Mammary epithelial cell (primary cell): ENCODE measurements around the gene KRTAP2-2.

Source experiments
- CTCF ChIP-seq, 2 donors: IDR thresholded peaks in 1 of 2; conservative IDR thresholded peaks in 1 of 2; 2 replicates each; pipeline ENCODE4 v1.5.1; 2011 to 2012; ENCODE audit warnings: inconsistent platforms in 2 of 2, low read length in 2 of 2, mild to moderate bottlenecking in 2 of 2, control low read depth in 1 of 2, low read depth in 1 of 2; ENCODE audit not compliant: insufficient read depth in 1 of 2; ENCODE audit errors: extremely low read depth in 1 of 2
- EZH2 ChIP-seq: IDR thresholded peaks from 2 replicates; pipeline ENCODE4 v1.6.1; 2012; ENCODE audit warnings: low read length, inconsistent platforms, borderline replicate concordance

- TF ChIP-seq CTCF (conservative IDR thresholded peaks at IDR 0.05 in 1 of 2, IDR thresholded peaks at IDR 0.05 in 1 of 2; ENCODE audit: extremely low read depth in 1 of 2, insufficient read depth in 1 of 2, low read depth in 1 of 2, low read length in 2 of 2) (no peak), EZH2 (no peak)
Observed at GRCh38 chr17:41098481-41098880, 43.5 kb upstream of the KRTAP2-2 start.
